T-helper 22 cell (primary cell): ENCODE data around the gene HIVEP2.

Source experiments
- DNase-seq: peaks from one replicate; pipeline ENCODE4 v3.0.0-alpha.2; 2020; ENCODE audit warnings: low read depth

Gene HIVEP2

DNA sequence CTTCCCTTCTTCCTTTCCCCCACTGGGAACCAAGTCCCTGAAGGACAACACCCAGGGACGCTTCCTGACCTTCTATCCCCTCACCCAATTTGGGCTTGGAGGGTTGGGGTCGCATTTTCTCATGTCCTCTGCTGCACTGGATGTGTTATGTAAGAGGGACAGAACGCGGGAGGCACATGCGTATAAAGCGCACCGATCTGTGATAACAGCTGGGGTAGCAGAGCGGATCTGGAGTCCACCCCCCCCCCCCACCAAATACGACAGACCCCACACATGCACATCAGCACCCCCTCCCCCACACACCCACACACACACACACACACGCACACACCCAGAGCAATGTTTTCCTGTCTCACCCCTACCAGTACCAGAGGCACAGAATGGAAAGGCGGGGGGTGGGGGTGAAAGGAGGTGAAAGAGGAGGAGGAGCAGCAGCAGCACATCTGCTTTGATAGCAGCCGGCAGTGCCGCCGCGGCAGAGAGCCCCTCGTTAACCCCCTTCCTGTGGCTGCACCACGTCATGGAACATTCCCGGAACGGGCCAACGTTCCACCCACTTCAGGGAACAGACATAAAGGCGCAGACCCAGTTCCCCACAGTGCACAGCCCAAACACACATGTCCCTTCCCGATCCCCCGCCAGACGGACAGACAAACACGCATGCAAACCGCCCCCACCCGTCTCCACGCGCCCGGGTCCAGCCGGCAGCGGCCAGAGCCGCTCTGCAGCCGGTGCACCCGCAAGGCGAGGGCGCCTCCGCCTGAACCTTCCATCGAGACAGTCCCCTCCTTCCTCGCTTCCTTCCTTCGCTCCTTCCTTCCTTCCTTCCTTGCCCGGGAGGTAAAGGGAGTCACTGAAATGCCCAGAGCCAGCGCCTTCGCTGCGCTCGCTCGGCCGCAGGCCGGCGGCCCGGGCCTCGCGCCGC lies 590 bp downstream of the HIVEP2 start:
- DNase-seq = peak; percentile 95

DNA sequence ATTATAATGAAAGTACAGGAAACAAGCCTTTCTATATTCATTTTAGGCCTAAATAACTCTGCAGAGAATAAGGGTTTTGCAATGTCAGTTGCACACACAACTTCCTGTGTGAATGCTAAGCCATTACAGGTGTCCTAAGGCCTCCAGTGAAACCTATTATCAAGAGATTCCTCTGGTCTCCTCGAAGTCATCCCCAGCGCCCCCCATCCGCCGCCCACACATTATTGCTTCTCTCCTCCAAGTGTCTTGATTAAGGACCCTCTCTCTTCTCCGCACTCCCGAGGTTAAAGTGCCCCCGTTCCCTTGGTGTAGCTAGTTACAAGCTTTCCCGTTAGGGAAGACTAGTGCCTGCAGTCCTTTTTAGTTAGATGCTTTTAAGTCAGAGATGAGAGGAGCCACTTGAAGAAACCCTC lies 1.3 kb downstream of the HIVEP2 start:
- DNase-seq = peak; percentile 7

GRCh38 chr6:142942805-142943227 lies 2.2 kb downstream of the HIVEP2 start:
- no peak for DNase-seq

DNA sequence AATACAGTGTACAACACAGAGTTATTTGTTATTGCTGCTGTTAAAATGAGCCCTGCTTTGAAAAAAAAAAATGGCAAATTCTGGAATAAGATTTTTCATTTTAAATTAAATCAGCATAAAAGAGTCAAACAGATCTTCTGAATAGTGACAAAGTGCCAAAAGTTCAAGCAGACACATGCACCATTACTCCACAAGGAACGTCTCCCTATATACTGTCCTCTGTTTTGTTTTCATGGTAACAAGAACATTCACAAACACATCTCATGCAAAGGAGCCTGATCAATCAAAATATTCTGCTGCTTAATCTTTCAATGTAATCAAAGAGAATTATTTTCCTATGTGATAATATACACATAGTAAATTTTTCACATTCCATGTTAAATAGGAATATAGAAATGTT lies 2.7 kb downstream of the HIVEP2 start:
- no peak for DNase-seq

GRCh38 chr6:142941018-142941417 lies 4.0 kb downstream of the HIVEP2 start:
- no peak for DNase-seq

DNA sequence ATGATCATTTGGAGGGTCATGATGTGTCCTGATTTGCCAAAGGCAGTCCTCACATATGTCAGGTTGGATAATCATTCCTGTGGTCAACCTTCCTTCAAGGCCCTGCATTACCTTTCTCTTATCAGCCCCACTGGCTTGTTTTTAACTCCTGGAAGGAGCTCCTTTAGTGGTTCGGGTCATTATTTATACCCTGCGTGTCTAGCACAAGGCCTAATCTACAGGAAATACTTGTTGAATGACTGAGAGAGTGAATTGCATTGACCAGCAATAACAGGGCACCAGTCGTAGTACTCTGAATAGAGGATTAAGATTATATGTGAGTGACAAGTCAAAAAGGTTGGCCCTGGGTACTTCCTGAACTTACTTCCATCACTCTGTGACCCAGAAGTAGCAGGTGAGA lies 4.5 kb downstream of the HIVEP2 start:
- DNase-seq = no peak

GRCh38 chr6:142938510-142938909 lies 6.5 kb downstream of the HIVEP2 start:
- DNase-seq = no peak

DNA sequence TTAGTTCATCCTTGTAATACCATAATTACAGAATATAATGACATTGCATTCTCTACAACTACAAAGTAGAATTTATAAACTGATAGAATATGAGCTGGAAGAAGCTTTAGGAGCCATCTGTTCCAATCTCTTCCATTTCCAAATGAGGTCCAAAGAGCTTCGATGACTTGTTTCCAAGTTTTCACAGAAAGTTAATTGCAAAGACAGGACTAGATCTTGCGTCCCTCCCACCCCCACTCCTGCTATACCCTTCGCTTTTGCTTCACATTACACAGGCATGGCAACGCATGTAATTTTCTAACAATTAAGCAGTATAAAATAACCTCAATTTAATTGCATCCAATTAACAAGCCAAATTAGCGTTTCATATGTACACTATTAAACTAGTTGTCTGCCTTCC lies 7.0 kb downstream of the HIVEP2 start:
- no peak for DNase-seq

- DNase-seq = no peak
Observed at GRCh38 chr6:142935553-142936517, 9.1 kb downstream of the HIVEP2 start.

DNA sequence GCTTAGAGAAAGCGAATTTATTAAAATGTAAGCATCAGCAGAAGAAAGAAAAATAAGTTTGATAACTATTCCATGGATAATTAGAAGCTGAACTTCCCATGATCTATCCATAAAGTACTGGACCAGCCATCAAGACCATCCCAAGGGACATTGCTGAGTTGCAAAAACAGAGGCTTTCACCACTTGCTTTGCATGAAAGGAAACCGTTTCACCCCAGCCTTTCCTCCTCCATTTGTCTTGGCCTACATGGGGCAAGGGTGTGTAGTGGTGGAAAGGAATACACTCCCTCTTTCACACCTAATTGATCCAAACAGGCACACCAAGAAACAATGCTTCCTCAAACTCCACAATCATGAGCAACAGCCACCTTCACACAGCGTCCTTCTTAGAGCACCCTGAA lies 10.4 kb downstream of the HIVEP2 start:
- DNase-seq = no peak

- DNase-seq = no peak
Observed at GRCh38 chr6:142934106-142934505, 10.9 kb downstream of the HIVEP2 start.

- DNase-seq = no peak
Observed at GRCh38 chr6:142933701-142934100, 11.3 kb downstream of the HIVEP2 start.

DNA sequence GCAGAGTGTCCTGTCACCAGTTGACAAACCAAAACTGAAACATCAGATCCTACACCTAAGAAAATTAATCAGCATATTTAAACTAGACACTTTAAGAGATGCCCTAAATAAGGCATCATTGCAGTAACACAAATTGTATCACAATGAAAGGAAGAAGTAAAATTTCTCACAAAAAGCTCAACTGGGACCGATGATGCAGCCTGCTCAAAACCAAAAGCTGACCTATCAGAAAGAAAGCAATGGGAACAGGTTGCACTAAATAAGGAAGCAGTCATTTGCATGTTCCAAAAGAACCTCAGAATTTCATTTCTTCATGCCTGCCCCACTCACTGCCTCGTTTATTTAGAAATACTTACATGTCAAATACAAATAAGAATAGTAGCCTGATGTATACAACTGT lies 12.1 kb downstream of the HIVEP2 start:
- DNase-seq = no peak

- no peak for DNase-seq
Observed at GRCh38 chr6:142929751-142930358, 15.1 kb downstream of the HIVEP2 start.

- no peak for DNase-seq
Observed at GRCh38 chr6:142927904-142928303, 17.1 kb downstream of the HIVEP2 start.

GRCh38 chr6:142927271-142927580 lies 17.8 kb downstream of the HIVEP2 start:
- DNase-seq = no peak

- peak; percentile 66 for DNase-seq
Observed at GRCh38 chr6:142926494-142927270, 18.3 kb downstream of the HIVEP2 start.

DNA sequence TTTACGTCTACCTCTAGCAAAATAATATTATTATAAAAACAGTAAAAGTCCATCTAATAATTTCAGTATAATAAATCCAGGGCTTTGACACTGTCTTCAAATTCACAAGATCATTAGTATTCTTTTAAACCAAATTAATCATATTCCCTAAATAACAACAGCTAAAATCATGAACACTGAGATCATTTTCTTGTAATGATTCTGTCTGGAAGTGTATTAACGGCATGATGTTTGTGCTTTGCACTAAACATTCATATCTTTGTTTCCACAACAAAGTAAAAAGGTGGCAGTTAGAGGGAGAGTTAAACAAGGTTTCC lies 18.8 kb downstream of the HIVEP2 start:
- no peak for DNase-seq

DNA sequence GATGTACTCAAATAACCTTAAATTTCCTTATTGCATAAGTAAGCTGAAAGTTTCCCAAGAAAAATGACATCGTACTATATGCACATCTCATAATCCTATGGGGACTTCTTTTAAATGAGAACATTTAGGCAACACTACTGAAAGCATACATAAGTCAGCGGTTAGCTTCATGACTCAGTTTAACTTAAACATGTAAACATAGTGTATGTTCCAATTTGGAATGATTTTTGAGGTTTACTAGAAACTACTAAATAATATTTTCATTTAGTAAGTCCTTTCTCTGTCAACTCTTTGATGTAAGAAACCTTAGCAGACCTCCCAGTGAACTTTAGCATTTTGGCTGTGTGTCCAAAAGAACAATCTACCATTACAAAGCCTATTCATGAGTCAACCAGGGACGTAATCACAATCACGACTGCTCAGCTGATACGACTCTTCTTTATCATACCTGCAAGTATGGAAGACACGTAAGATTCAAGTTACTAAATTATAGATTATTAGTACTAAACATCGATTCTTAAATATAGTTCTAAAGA lies 19.3 kb downstream of the HIVEP2 start:
- DNase-seq = no peak

GRCh38 chr6:142918339-142919042 lies 26.5 kb downstream of the HIVEP2 start:
- no peak for DNase-seq

DNA sequence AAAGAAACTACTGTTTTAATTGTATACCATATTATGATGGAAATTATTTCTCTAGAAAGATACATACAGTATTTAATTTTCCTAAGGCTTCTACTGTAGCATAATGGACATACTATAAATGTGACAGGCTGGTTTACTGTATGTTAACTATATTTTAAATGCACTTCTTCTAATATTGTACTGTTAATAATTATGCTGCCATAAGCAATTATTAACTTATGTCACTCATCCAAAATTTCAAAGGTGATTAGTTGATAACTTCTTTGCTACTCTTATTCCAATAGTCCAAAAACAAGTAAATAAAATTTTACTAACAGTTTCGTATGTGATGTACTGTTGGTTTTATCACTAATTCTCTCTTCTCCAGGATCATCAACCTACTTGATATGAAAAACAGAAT lies 28.1 kb downstream of the HIVEP2 start:
- no peak for DNase-seq
